BJ (cell line): ENCODE data around the gene TMEM178B. TPM values are rescaled to one million over a fixed set of nuclear protein-coding genes. Genes with fewer than 3 reads are reported as not detected.
"Not testable (repeated sequence)": the region's sequence is repeated elsewhere in the genome, so short reads cannot be mapped to it uniquely, and the experiment has no call there.

ENCODE experiments used
- CTCF ChIA-PET: fragments of 350-600 bp; formaldehyde crosslinking; extraction: SDS; loops from one replicate; lab custom pipeline; 2021; ENCODE audit warnings: antibody characterized with exemption, inconsistent platforms; lab: Yijun Ruan, JAX
- POLR2A ChIA-PET: fragments of 300-600 bp; sonication (Branson Sonifier 250); formaldehyde crosslinking; extraction: SDS; loops from one replicate; lab custom pipeline; 2021; ENCODE audit warnings: antibody characterized with exemption; lab: Charles Lee
- DNase-seq: peaks from one replicate; pipeline ENCODE4 v3.0.0-alpha.2; 2011; ENCODE audit warnings: low read depth
- H3K27me3 ChIP-seq: 2 replicates; pipeline ENCODE4 v1.6.0; 2011; ENCODE audit warnings: low read length; ENCODE audit not compliant: control insufficient read depth, insufficient read depth
- H3K36me3 ChIP-seq: 2 replicates; pipeline ENCODE4 v1.5.1; 2011; ENCODE audit warnings: low read length; ENCODE audit not compliant: control insufficient read depth, insufficient read depth
- H3K4me3 ChIP-seq: 2 replicates; pipeline ENCODE4 v1.5.1; 2011; ENCODE audit warnings: low read depth, mild to moderate bottlenecking, control low read depth, low read length
- polyA minus RNA-seq: library from RNA; depleted of rRNA, polyadenylated mRNA; stranded (reverse); fragments of >200 nt; gene quantifications from 2 replicates; pipeline ENCODE4 v1.2.3, GENCODE V29; 2011; rRNA and poly(A)+ RNA removed
- polyA plus RNA-seq: library from polyadenylated mRNA; depleted of rRNA; stranded (reverse); fragments of >200 nt; gene quantifications from 2 replicates; pipeline ENCODE4 v1.2.3, GENCODE V29; 2011; rRNA removed
- TF ChIP-seq, protein P1 (sequence below): IDR thresholded peaks from 2 replicates; pipeline ENCODE4 v1.5.1; 2011; ENCODE audit warnings: low read depth, mild to moderate bottlenecking, control low read depth, inconsistent platforms, low read length, moderate library complexity; ENCODE audit not compliant: insufficient read depth

The TMEM178B gene
- 0.43 and 0.59 TPM in 2 replicates for polyA plus RNA-seq
- 0.98 and 1.0 TPM in 2 replicates for polyA minus RNA-seq

DNA sequence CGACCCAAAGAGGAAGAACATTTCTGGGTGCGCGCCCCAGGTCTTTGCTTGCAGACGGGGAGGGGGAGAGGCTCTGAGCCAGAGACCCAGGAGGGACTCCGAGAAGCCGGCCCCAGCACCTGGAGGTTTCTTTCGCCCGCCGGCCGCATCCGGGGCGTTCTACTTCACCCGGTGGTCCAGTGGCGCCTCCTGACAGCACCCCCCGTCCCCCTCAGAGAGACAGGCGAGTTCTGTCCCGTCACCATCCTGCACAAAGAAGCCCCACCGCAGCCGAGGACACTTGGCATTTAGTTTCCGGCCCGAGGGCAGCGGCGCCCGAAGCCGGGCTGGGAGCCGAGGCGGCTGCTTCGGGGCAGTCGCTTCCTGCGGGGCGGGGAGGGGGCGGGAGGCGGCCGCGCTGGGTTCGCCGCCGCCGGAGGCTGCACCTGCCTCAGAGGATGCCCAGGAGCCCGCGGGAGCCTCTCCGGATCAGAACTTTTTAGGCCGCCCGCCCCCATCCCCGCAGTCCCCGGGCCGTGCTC, at the start of gene TMEM178B:
TMEM178B (plus strand) TSS at position 424 of the 521 bp plus-strand sequence.
- Histone ChIP-seq H3K4me3 (peak within 1 kb of the TSS; percentile 32), H3K27me3 (peaks cover 33% of the 10 kb centered on the region), H3K36me3 (no peaks in the 10 kb centered on the region)
- CTCF ChIA-PET = no interaction called here
- DNase-seq = no peak
- TF ChIP-seq, protein P1, sequence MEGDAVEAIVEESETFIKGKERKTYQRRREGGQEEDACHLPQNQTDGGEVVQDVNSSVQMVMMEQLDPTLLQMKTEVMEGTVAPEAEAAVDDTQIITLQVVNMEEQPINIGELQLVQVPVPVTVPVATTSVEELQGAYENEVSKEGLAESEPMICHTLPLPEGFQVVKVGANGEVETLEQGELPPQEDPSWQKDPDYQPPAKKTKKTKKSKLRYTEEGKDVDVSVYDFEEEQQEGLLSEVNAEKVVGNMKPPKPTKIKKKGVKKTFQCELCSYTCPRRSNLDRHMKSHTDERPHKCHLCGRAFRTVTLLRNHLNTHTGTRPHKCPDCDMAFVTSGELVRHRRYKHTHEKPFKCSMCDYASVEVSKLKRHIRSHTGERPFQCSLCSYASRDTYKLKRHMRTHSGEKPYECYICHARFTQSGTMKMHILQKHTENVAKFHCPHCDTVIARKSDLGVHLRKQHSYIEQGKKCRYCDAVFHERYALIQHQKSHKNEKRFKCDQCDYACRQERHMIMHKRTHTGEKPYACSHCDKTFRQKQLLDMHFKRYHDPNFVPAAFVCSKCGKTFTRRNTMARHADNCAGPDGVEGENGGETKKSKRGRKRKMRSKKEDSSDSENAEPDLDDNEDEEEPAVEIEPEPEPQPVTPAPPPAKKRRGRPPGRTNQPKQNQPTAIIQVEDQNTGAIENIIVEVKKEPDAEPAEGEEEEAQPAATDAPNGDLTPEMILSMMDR = no peak
- POLR2A ChIA-PET = no interaction called here

DNA sequence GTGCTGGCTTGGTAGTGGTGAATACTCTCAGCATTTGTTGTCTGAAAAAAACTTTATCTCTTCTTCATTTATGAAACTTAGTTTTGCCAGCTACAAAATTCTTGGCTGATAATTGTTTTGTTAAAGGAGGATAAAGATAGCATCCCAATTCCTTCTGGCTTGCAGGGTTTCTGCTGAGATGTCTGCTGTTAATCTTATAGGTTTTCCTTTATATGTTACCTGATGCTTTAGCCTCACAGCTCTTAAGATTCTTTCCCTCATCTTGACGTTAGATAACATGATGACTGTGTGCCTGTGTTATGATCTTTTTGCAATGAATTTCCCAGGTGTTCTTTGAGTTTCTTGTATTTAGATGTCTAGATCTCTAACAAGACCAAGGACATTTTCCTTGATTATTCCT, 49.2 kb upstream of the TMEM178B start:
- ChIA-PET CTCF (no interaction called here), POLR2A (no interaction called here)
- Histone ChIP-seq H3K4me3 (no peak overlapping the region), H3K27me3 (no peaks in the 10 kb centered on the region), H3K36me3 (no peaks in the 10 kb centered on the region)
- DNase-seq = no peak
- TF ChIP-seq, protein P1 = no peak

DNA sequence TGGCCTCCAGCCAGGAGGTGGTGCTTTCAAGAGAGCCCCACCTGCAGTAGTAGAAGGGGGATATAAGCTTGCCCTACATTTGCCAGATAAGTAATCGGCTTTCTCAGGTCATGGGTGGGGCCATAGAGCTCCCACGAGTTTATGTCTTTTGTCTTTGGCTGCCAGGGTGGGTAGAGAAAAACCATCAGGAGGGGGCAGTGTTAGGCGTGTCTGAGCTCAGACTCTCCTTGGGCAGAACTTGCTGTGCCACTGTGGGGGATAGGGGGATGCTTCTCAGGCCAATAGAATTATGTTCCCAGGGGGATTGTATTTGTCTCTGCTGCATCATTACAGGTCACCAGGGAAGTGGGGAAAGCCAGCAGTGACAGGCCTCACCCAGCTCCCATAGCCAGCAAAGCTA, 46.8 kb upstream of the TMEM178B start:
- DNase-seq = no peak
- ChIA-PET POLR2A (no interaction called here), CTCF (interaction anchor here (1.1 kb wide), 1 partner anchor 23 kb away, joined by 3 read pairs; no protein-coding TSS in a partner anchor)
- Histone ChIP-seq H3K27me3 (no peaks in the 10 kb centered on the region), H3K4me3 (no peak overlapping the region), H3K36me3 (no peaks in the 10 kb centered on the region)
- TF ChIP-seq, protein P1 = no peak

DNA sequence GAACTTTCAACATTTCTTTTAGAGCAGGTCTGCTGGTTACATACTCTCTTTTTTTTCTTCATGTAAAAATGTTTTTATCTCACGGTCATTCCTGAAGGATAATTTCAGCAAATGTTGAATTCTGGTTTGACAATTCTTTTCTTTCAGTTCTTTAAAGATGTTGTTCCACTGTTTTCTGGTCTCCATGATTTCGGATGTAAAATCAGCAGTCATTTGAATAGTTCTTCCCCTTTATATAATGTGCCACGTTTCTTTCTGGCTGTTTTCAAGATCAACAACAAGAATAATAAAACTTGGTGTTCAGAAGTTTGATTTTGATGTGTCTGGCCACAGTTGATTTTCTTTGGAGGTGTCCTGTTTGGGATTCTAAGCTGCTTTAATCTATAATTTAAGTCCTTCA, 45.1 kb upstream of the TMEM178B start:
- DNase-seq = no peak
- Histone ChIP-seq H3K27me3 (no peaks in the 10 kb centered on the region), H3K4me3 (no peak overlapping the region), H3K36me3 (no peaks in the 10 kb centered on the region)
- TF ChIP-seq, protein P1 = no peak
- CTCF ChIA-PET = no interaction called here
- POLR2A ChIA-PET = no interaction called here

DNA sequence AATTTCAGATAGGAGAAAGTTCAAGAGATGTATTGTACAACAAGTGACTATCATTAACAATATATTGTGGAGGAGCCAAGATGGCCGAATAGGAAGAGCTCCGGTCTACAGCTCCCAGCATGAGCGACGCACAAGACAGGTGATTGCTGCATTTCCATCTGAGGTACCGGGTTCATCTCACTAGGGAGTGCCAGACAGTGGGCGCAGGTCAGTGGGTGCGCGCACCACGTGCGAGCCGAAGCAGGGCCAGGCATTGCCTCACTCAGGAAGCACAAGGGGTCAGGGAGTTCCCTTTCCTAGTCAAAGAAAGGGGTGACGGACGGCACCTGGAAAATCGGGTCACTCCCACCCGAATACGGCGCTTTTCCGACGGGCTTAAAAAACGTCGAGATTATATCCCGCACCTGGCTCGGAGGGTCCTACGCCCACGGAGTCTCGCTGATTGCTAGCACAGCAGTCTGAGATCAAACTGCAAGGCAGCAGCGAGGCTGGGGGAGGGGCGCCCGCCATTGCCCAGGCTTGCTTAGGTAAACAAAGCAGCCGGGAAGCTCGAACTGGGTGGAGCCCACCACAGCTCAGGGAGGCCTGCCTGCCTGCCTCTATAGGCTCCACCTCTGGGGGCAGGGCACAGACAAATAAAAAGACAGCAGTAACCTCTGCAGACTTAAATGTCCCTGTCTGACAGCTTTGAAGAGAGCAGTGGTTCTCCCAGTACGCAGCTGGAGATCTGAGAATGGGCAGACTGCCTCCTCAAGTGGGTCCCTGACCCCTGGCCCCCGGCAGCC, 41.1 kb upstream of the TMEM178B start:
- CTCF ChIA-PET, H3K4me3 ChIP-seq, H3K27me3 ChIP-seq, H3K36me3 ChIP-seq, POLR2A ChIA-PET, DNase-seq: not testable (repeated sequence)

DNA sequence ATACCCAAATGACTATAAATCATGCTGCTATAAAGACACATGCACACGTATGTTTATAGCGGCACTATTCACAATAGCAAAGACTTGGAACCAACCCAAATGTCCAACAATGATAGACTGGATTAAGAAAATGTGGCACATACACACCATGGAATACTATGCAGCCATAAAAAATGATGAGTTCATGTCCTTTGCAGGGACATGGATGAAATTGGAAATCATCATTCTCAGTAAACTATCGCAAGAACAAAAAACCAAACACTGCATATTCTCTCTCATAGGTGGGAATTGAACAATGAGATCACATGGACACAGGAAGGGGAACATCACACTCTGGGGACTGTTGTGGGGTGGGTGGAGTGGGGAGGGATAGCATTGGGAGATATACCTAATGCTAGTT, 35.8 kb upstream of the TMEM178B start:
- DNase-seq, H3K27me3 ChIP-seq, H3K4me3 ChIP-seq, CTCF ChIA-PET, POLR2A ChIA-PET, H3K36me3 ChIP-seq: not testable (repeated sequence)
